ENCODE measurements around the gene TAMM41. TPM values are rescaled to one million over a fixed set of nuclear protein-coding genes. Genes with fewer than 3 reads are reported as not detected.

TAMM41 gene
- total and polyA plus RNA-seq, 2 of the 4 experiments (the other 2 are of a cell fraction) = 4.3 to 15.9 TPM

DNA sequence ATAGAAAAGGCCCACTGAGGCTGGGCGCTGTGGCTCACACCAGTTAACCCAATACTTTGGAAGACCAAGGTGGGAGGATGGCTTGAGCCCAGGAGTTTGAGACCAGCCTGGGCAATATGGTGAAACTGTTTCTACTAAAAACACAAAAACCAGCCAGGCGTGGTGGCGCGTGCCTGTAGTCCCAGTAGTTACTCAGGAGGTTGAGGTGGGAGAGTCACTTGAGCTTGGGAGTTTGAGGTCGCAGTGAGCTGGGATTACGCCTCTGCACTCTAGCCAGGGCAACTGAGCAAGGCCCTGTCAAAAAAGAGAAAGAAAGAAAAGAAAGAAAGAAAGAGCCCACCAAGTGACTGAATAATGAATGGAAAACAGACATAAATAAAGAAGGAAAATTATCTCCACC lies 32.0 kb downstream of the TAMM41 start:
- DNase-seq (no peak), ATAC-seq (ENCODE audit: low read depth) (no peak)
- Histone ChIP-seq H3K9me1 (ENCODE audit: insufficient read depth, low read length) (peaks cover 12% of the 10 kb centered on the region), H4K8ac (ENCODE audit: low read depth in 2 of 2, low read length in 2 of 2) (no peak overlapping the region), H3K23ac (ENCODE audit: low read depth, low read length) (no peak overlapping the region), H3K9me3 (ENCODE audit: control insufficient read depth, insufficient read depth, low read length) (no peaks in the 10 kb centered on the region), H2AFZ (replicated peaks; ENCODE audit: low read length, poor library complexity) (no peak overlapping the region), H2AK5ac (ENCODE audit: low read depth, low read length) (no peak overlapping the region), H2AK9ac (replicated peaks; ENCODE audit: low read depth, low read length, poor library complexity) (no peak overlapping the region), H3K36me3 (ENCODE audit: control insufficient read depth, insufficient read depth, low read length) (peaks cover 10% of the 10 kb centered on the region), H3K27me3 (ENCODE audit: control insufficient read depth, insufficient read depth, low read length) (no peaks in the 10 kb centered on the region), H3K4ac (ENCODE audit: low read depth, low read length) (no peak overlapping the region), H2BK20ac (ENCODE audit: low read depth, low read length) (no peak overlapping the region), H3K79me1 (ENCODE audit: low read depth in 1 of 2, low read length in 2 of 2) (peaks cover 0 to 3% of the 10 kb centered on the region in 2 experiments; a peak in 1 of 4 replicates), H3K4me1 (ENCODE audit: control insufficient read depth, insufficient read depth, low read length) (peaks cover 9% of the 10 kb centered on the region), H2BK5ac (ENCODE audit: low read depth, low read length, poor library complexity, severe bottlenecking) (no peak overlapping the region), H2BK120ac (ENCODE audit: low read depth, low read length) (no peak overlapping the region), H3K9ac (ENCODE audit: low read depth, low read length) (no peak overlapping the region), H3K27ac (ENCODE audit: insufficient read depth, low read length) (no peak overlapping the region), H2BK15ac (ENCODE audit: low read depth, low read length) (no peak overlapping the region), H4K5ac (ENCODE audit: low read depth, low read length) (no peak overlapping the region), H3K14ac (replicated peaks; ENCODE audit: low read depth, low read length) (no peak overlapping the region), H4K91ac (ENCODE audit: insufficient read depth, low read depth, low read length) (no peak overlapping the region), H3K56ac (ENCODE audit: extremely low read depth, insufficient read depth, low read length) (no peak overlapping the region), H3K18ac (ENCODE audit: low read depth, low read length) (no peak overlapping the region), H3K4me3 (ENCODE audit: insufficient read depth, low read depth, low read length) (no peak overlapping the region), H4K20me1 (ENCODE audit: insufficient read depth, low read length) (peaks cover 4% of the 10 kb centered on the region), H3K4me2 (ENCODE audit: low read depth, low read length) (no peak overlapping the region)
- intact Hi-C loops (cut with micrococcal nuclease) (no loop called here), dilution Hi-C loops (cut with HindIII; ENCODE audit: low sequenced_read_pairs, unreplicated experiment) (no loop called here), in situ Hi-C loops (cut with MboI; ENCODE audit: low sequenced_read_pairs) (no loop called here)
- ChIA-PET CTCF (no interaction called here), POLR2A (ENCODE audit: unreplicated experiment) (no interaction called here)
- BruUV-seq (replicated peaks) = no TSS peak
- WGBS, 2 experiments (ENCODE audit: extremely low coverage in 2 of 2, insufficient read length in 1 of 2) = no CpG with 5 or more reads among the region's 6 CpGs
- TF ChIP-seq CTCF (conservative IDR thresholded peaks at IDR 0.05; ENCODE audit: low read depth, low read length) (no peak), MAZ (IDR thresholded peaks at IDR 0.05; ENCODE audit: borderline replicate concordance, low read depth, low read length) (no peak), NFE2L2 (IDR thresholded peaks at IDR 0.05; ENCODE audit: low read depth, low read length) (no peak), CHD1 (IDR thresholded peaks at IDR 0.05; ENCODE audit: low read depth, low read length) (no peak), RFX5 (IDR thresholded peaks at IDR 0.05; ENCODE audit: low read depth, low read length) (no peak), SMC3 (IDR thresholded peaks at IDR 0.05; ENCODE audit: low read depth, low read length) (no peak), MXI1 (IDR thresholded peaks at IDR 0.05; ENCODE audit: borderline replicate concordance, low read depth, low read length) (no peak), USF2 (IDR thresholded peaks at IDR 0.05; ENCODE audit: low read depth, low read length) (no peak), FOS (IDR thresholded peaks at IDR 0.05; ENCODE audit: low read depth, low read length) (no peak), RAD21 (IDR thresholded peaks at IDR 0.05; ENCODE audit: low read length) (no peak), BHLHE40 (IDR thresholded peaks at IDR 0.05; ENCODE audit: low read depth, low read length) (no peak), MAFK (IDR thresholded peaks at IDR 0.05; ENCODE audit: low read depth, low read length) (no peak), POLR2A (IDR thresholded peaks at IDR 0.05; ENCODE audit: low read depth, low read length) (no peak), RCOR1 (IDR thresholded peaks at IDR 0.05; ENCODE audit: insufficient replicate concordance, low read length) (no peak), CEBPB (IDR thresholded peaks at IDR 0.05; ENCODE audit: low read depth, low read length) (no peak)
- TF ChIP-seq, protein P1, sequence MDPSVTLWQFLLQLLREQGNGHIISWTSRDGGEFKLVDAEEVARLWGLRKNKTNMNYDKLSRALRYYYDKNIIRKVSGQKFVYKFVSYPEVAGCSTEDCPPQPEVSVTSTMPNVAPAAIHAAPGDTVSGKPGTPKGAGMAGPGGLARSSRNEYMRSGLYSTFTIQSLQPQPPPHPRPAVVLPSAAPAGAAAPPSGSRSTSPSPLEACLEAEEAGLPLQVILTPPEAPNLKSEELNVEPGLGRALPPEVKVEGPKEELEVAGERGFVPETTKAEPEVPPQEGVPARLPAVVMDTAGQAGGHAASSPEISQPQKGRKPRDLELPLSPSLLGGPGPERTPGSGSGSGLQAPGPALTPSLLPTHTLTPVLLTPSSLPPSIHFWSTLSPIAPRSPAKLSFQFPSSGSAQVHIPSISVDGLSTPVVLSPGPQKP (IDR thresholded peaks at IDR 0.05; ENCODE audit: borderline replicate concordance, low read depth, low read length) = no peak
